HG03558 (cell line): ENCODE data around the gene ATP6AP1.
"Not testable (repeated sequence)": the region's sequence is repeated elsewhere in the genome, so short reads cannot be mapped to it uniquely, and the experiment has no call there.

Experiments
- ATAC-seq: cut with Tn5 transposase; IDR thresholded peaks from one replicate; pipeline ENCODE4 v1.9.1; 2021; ENCODE audit warnings: moderate number of reproducible peaks; ENCODE audit not compliant: unreplicated experiment; ENCODE audit errors: extremely low read depth

ATP6AP1 gene, protein sequence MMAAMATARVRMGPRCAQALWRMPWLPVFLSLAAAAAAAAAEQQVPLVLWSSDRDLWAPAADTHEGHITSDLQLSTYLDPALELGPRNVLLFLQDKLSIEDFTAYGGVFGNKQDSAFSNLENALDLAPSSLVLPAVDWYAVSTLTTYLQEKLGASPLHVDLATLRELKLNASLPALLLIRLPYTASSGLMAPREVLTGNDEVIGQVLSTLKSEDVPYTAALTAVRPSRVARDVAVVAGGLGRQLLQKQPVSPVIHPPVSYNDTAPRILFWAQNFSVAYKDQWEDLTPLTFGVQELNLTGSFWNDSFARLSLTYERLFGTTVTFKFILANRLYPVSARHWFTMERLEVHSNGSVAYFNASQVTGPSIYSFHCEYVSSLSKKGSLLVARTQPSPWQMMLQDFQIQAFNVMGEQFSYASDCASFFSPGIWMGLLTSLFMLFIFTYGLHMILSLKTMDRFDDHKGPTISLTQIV

DNA sequence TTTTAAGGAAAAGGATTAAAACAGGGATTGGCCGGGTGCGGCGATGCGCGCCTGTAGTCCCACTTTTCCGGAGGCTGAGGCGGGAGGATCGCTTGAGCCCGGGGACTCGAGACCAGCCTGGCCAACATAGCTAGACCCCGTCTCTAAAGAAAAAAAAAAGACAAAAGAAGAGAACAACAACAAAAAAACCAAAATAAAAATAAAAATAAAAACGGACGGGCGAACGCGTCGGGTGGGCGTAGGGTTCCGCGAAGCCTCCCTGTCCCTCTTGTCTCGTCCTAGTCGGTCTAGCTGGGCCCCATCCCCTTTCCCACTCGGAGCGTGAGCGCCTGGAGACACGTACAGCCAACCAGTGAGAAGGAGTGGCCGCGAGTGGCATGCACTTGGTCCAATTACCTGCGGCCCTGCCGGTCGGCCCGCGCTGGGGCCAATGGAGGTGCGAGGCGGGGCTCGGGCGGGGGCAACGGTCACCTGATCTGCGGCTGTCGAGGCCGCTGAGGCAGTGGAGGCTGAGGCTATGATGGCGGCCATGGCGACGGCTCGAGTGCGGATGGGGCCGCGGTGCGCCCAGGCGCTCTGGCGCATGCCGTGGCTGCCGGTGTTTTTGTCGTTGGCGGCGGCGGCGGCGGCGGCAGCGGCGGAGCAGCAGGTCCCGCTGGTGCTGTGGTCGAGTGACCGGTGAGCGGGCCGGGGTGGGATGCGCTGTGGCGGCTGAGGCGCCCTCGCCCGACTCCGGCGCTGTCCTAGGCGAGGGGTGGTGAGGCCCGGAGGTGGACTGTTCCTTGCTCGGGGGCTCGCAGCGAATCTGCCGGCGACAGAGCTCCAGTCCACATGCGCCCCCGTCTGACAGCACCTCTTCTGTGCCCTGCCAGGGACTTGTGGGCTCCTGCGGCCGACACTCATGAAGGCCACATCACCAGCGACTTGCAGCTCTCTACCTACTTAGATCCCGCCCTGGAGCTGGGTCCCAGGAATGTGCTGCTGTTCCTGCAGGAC is at the start of gene ATP6AP1:
Gene ATP6AP1 (plus strand): TSS at position 502 of the 996 bp plus-strand sequence. CDS start 16 bp downstream, at position 518.
- peak; percentile 83 for ATAC-seq

DNA sequence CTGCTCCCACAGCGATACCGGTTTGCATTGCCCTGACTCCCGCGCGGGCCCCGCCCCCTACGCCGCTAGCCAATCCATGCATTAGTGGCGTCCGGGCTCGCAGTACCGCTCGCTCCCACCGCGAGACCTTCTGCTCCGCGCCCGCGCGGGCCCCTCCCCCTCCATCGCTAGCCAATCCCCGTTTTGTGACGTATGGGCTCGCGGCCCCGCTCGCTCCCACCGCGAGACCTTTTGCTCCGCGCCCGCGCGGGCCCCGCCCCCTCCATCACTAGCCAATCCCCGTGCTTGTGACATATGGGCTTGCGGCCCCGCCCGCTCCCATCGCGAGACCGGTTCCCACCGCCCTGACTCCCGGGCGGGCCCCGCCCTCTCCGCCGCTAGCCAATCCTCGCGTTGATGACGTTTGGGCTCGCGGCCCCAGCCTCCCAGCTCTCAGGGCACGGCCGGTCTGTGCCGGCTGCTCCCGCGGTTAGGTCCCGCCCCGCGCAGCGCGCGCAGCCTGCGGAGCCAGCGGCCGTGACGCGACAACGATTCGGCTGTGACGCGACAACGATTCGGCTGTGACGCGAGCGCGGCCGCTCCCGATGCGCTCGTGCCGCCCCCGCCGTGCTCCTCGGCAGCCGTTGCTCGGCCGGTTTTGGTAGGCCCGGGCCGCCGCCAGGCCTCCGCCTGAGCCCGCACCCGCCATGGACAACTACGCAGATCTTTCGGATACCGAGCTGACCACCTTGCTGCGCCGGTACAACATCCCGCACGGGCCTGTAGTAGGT is 49.5 kb upstream of the ATP6AP1 start, which contains the start of gene EMD:
Gene EMD (plus strand): TSS at position 497 of the 770 bp plus-strand sequence. CDS start 190 bp downstream, at position 687.
- peak; percentile 57 for ATAC-seq

DNA sequence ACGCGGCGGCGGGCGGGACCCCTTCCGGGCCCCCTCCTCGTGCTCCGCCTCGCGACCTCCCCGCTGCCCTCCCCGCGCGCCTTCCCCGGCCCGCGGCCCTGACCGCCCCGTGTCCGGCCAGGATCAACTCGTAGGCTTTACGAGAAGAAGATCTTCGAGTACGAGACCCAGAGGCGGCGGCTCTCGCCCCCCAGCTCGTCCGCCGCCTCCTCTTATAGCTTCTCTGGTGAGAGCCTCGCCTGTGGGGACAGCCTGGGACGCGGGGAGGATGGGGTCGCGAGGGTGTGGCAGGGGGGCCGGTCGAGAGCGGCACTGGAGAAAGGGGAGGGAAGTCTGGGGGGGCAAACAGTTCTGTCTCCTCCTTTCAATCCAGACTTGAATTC is 48.9 kb upstream of the ATP6AP1 start:
- no peak for ATAC-seq

DNA sequence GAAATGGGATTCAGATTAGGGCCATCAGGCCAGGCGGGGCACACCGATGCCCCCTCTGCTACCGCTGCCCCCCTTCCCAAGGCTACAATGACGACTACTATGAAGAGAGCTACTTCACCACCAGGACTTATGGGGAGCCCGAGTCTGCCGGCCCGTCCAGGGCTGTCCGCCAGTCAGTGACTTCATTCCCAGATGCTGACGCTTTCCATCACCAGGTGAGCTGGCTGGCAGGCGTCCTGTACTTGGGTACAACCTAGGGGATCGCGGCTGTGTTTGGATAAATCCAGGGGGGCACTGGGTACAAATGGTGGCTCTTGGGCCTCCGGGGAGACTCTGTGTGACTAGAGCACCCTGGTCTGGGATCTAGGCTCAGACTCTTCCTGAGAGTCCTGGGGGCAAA is 48.3 kb upstream of the ATP6AP1 start:
- ATAC-seq, result no peak

DNA sequence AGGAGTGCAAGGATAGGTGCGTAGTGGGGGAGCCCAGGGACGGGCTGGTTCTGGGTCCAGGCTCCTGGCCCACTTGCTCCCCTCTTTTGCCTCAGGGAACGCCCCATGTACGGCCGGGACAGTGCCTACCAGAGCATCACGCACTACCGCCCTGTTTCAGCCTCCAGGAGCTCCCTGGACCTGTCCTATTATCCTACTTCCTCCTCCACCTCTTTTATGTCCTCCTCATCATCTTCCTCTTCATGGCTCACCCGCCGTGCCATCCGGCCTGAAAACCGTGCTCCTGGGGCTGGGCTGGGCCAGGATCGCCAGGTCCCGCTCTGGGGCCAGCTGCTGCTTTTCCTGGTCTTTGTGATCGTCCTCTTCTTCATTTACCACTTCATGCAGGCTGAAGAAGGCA is 47.7 kb upstream of the ATP6AP1 start:
- no peak for ATAC-seq

DNA sequence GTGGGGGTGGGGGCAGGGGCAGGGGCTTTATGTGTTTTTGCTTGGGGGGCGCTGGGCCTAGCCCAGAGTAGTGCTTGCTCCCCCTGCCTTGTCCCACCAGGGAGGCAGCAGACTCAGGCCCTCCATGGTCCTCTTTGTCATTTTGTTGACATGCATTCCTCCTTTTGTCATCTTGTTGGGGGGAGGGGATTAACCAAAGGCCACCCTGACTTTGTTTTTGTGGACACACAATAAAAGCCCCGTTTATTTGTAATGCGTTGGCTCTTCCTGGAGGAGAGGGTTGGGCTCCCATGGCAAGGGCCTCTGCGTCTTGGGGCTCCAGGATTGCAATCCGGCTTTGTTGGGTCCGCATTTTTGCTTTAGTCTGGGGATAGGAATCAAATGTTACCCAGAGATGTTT is 47.2 kb upstream of the ATP6AP1 start:
- ATAC-seq, result no peak

DNA sequence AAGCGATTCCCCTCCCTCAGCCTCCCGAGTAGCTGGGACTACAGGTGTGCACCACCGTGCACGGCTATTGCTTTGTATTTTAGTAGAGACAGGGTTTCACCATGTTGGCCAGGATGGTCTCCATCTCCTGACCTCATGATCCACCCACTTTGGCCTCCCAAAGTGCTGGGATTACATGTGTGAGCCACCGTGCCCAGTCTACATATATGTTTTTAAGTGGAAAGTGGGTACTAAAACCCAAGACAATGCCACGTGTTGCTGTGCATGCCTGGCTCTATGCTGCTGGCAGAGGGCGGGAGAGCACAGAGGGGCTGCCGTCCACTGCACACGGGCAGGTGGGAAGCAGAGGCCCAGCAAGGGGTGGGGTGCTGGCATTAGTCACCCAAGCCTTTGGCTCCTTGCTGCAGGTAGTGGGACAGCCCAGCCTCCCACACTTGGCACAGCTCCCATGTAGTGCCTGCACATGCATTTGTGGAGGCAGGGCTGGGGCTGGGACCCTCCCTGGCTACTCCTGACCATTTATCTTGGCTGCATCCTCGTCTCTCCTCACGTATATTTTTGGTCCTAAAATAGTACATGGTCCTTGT is 45.9 kb upstream of the ATP6AP1 start:
- ATAC-seq, result no peak

DNA sequence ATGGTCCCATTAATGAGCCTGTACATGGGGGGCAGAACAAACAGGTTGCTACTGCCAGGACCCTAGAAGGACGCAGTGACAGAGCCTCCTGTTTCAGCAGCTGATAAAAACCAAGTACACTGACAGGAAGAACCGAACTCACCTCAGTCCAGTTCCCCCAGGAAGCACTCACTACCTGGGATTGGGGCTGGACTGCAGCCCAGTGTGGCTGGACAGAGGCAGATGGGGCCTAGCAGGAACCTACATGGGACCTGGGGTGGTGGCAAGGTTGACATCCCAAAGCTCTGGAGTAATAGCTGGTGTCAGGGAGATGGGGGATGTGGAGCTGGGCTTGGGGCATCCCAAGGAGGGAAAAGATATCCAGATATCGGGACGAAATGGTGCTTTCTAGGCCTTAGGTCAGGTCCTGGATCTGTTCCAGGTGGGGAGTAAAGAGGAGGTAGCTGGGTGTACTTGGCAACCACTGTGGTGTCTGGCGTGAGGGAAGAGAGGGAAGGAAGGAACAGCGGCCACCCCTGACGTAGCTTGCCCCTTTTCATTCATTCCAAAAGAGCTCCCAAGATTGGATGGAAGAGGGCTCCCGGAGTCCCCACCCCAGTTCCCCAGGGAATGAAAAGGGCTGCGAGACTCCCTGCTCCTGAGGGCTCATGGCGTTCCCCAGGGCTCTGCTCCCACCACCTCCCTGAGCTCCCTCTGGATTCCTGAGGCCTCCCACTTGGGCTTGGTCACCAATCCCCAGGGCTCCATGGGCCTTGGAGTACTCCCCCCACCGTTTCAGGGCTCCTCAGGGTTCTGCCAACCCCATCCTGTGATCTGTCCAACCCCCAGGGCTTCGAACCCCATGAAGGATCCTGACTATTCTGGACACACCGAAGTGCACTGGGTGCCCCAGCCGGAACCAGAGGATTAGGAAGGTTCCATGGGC is 44.9 kb upstream of the ATP6AP1 start:
- ATAC-seq, result no peak

DNA sequence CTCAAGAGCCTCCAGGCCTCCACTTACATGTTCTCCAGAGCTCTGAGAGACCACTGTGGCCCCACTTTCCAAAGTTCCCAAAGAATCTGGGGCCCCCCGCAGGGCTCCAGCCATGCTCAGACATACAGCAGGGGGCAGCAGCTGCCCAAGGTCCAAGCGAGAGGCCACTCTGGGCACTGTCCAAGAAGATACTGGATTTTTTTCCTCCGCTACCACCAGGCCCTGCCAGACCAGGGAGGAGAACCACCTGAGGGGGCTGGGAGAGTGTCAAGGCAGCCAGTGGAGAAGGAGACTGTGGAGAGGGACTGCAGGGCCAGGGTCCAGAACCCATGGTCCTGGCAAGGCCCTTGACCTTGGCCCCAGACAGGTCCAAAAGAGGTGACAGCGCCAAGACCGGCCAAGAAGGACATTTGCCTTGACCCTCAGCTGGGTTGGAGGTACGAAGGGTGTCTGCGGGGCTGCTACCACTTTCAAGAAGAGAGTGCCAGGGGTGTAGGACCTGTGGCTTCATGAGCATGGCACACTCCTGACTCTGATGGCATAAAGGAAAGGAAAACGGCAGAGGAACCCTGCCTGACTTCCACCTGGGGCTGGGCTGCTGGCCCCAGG is 44.1 kb upstream of the ATP6AP1 start:
- no peak for ATAC-seq

DNA sequence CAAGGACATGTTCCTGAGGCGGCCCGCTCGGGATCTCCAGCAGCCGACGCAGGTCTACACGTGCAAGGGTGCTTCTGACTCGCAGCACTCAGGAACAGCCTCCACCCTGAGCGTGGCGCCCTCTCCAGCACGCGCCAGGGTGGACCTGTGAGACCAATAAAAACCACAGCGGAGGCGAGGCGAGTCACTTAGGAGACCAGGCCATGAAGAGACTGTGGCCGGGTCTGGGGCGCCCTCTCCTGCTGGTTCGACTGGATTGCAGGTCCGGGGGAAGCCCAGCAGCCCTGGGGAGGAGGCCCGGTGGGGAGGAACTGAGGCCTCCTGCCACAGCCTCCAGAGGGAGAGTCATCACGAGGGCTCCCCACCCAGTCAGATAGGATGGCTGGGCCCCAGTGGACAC is 40.4 kb upstream of the ATP6AP1 start:
- ATAC-seq, result not testable (repeated sequence)

DNA sequence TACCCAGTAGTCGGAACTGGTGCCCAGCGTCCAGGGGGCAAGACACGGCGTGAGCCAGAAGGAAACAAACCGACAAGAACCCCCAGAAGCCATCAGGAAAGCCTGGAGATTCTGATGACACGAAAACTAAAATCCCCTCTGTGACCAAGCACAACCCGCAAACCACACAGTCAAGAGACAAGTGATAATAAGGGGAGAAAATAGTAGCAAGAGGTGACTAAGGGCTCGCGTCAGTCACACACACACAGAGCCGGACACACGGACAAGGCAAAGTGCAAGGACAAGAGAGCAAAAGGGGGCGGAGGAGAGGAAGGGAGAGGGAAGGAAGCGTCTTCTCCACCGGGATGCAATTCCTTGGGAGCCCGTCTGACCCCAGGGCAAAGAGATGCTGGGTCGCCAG is 39.8 kb upstream of the ATP6AP1 start:
- ATAC-seq, result not testable (repeated sequence)

DNA sequence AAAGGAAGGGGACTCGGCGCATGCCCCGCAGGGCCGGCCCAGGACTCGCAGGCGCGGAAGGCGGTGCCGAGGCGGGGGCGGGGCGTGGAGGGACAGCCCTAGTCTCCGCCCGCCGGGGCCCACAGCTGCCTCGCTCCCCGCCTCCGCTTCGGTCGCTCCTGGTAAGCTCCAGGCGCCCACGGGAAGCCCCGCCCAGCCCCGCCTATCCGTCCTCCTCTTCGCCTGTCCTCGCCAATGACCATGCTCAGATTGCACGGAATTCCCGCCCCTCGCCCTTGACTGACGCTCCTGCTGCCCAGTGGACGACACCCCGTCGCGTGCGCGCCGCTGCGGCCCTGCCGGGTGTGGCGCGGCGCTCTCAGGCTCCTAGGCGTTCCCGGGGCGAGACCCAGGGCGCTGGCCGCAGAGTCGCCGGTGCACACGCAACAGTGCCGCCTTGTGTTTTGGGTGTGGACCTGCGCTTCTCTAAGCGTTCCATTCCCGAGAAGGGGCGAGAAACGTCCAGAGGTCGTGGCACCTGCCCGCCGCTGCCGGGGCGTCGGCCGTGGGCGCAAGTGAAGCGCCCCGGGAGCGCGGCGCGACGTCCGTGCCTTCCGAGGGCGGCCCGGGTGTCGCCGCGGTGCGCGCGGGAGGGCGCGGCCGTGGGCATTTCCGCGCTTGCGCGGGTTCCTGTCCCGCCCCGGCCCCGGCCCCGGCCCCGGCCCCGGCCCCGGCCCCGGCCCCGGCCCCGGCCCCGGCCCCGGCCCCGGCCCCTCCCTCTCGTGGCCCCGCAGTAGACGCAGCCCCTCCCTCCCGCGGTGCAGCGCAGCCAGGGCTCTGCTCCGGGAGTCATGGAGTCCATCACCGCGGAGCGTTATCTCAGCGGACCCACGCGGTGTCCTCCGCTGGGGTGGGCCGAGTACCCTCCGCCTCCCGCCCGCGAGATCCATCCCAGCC is 38.4 kb upstream of the ATP6AP1 start:
- peak; percentile 39 for ATAC-seq

DNA sequence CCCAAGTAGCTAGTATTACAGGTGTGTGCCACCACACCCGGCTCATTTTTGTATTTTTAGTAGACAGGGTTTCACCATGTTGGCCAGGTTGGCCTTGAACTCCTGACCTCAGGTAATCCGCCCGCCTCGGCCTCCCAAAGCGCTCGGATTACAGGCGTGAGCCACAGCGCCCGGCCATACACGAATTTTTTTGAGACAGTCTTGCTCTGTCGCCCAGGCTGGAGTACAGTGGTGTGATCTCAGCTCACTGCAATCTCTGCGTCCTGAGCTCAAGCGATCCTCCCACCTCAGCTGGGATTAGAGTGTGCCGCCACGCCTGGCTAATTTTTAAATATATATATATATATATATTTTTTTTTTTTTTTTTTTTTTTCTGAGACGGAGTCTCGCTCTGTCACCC is 32.1 kb upstream of the ATP6AP1 start:
- not testable (repeated sequence) for ATAC-seq

DNA sequence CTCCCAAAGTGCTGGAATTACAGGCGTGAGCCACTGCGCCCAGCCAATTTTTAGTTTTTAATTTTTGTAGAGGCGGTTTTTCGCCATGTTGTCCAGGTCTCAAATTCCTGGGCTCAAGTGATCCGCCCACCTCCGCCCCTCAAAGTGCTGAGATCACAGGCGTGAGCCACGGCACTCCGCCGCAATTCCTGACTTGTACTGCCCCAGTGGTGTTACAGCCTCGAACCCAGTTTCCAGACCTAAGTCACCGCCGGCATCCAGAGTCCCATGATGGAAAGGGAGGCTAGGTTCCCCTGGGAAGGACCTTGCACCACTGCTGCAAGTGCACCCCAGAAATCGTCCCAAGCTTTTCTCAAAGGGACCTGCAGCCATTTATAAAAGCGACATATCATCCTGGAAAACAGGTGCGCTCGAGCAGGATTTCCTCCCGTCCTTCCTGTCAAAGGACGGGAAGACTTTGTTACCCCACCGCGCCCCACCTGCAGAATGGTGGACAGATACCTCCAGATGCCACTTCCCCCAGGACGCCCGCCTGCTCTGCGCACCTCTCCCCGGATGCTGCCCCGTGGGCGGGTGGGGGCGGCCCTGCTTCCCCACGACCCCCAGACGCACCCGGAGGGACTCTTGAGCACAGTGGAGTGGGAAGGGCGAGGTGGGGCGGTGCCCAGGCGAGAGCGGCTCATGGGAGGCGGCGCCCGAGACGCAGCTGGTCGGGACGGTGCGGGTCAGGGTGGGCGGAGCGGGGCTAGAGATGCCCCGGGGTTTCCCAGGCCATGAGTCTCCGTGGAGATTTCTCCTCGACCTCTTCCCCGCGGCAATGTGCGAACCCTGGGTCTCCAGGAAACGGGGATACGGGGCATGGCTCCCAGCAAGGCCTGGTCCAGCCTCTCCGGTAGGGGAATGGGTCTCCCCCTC is 31.2 kb upstream of the ATP6AP1 start:
- peak; percentile 25 for ATAC-seq

DNA sequence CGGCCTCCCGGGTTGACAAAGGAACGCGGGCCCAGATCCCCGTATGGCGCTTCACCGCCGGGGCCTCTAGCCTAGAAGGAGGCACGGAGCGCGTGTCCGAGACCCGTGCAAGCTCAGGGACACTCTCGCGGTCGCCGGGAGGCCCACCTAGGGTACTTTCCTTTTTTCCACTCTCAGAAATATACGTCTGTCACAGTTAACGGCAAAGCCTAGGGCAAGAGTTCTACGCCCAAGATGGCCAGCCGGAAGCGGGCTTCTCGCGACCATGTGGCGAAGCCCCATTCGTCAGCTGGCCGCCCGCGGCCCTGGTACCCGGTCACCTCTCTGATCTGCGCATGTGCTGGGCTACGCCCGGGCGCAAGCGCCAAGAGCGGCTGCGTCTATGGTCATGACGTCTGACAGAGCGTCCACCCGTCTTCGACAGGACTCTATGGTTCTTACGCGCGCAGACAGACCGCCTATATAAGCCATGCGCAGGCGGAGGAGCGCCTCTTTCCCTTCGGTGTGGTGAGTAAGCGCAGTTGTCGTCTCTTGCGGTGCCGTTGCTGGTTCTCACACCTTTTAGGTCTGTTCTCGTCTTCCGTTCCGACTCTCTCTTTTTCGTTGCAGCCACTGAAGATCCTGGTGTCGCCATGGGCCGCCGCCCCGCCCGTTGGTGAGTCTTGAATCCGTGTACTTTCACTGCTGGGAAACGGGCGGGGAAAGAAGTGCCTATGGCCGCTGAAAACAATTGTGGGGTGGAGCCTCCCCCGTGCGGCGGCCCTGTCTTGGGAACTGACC is 30.4 kb upstream of the ATP6AP1 start, which contains the start of gene RPL10:
Gene RPL10 (plus strand): TSS at position 490 of the 780 bp plus-strand sequence. CDS start 143 bp downstream, at position 633.
- peak; percentile 61 for ATAC-seq
